ENCODE measurements around the gene ADAMTS8.

DNA sequence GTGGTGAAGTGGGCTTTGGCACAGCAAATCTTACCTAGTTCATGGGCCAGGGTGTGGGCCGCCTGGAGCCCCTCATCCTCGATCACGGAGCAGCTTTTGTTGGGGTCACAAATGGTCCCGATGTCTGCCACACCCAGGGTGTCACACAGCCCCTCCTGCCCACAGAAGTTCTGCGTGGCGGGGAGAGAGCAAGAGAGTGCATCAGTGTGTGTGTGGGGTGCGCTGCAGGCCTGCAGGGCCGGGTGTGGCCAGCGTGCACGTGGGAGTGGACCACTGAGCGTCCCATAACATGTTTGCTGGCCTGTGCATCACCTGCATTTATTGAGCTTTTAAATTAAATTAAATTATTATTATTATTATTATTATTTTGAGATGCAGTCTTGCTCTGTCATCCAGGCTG, 11.5 kb downstream of the ADAMTS8 start:
- TF ChIP-seq, protein P1, sequence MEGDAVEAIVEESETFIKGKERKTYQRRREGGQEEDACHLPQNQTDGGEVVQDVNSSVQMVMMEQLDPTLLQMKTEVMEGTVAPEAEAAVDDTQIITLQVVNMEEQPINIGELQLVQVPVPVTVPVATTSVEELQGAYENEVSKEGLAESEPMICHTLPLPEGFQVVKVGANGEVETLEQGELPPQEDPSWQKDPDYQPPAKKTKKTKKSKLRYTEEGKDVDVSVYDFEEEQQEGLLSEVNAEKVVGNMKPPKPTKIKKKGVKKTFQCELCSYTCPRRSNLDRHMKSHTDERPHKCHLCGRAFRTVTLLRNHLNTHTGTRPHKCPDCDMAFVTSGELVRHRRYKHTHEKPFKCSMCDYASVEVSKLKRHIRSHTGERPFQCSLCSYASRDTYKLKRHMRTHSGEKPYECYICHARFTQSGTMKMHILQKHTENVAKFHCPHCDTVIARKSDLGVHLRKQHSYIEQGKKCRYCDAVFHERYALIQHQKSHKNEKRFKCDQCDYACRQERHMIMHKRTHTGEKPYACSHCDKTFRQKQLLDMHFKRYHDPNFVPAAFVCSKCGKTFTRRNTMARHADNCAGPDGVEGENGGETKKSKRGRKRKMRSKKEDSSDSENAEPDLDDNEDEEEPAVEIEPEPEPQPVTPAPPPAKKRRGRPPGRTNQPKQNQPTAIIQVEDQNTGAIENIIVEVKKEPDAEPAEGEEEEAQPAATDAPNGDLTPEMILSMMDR (IDR thresholded peaks at IDR 0.05) = no peak
- TF ChIP-seq POLR2A (IDR thresholded peaks at IDR 0.05) = no peak

Data from vagina (tissue), 2 donors.